ENCODE data around the gene RABEP2. TPM values are rescaled to one million over a fixed set of nuclear protein-coding genes. Genes with fewer than 3 reads are reported as not detected.

RABEP2 gene
- total and polyA plus RNA-seq, 2 donors (not counting 1 experiment from before 2014, with no cell fraction given), result 5.9 to 22.6 TPM

GRCh38 chr16:28897826-28898225 is 27.2 kb downstream of the RABEP2 start:
- Histone ChIP-seq H3K79me2 (ENCODE audit: control insufficient read depth, insufficient read depth, low read length) (no peaks in the 10 kb centered on the region), H3K4me3 (replicated peaks in 1 of 4; ENCODE audit: control extremely low read depth in 1 of 4, insufficient read depth in 1 of 4, low read depth in 3 of 4, low read length in 4 of 4) (no peak overlapping the region), H3K4me2 (ENCODE audit: extremely low read depth, insufficient read depth, low read length) (no peak overlapping the region), H3K4me1 (ENCODE audit: control insufficient read depth, extremely low read depth, insufficient read depth, low read length) (no peaks in the 10 kb centered on the region), H3K9ac (ENCODE audit: insufficient read depth, low read length) (no peak overlapping the region), H4K20me1 (ENCODE audit: control insufficient read depth, extremely low read depth, insufficient read depth, low read length) (no peaks in the 10 kb centered on the region), H2AFZ (ENCODE audit: low read length) (no peak overlapping the region), H3K27me3 (ENCODE audit: control insufficient read depth, insufficient read depth, low read length) (no peaks in the 10 kb centered on the region), H3K36me3 (ENCODE audit: control insufficient read depth, insufficient read depth, low read length) (no peaks in the 10 kb centered on the region), H3K9me3 (ENCODE audit: control insufficient read depth, insufficient read depth, low read depth, low read length) (no peaks in the 10 kb centered on the region), H3K27ac (ENCODE audit: insufficient read depth, low read length) (no peak overlapping the region)
- DNase-seq (ENCODE audit: low read depth in 2 of 2), result no peak
- no peak for TF ChIP-seq CTCF (conservative IDR thresholded peaks at IDR 0.05 in 1 of 2, IDR thresholded peaks at IDR 0.05 in 1 of 2; ENCODE audit: low read depth in 1 of 2, low read length in 2 of 2)
- no peak for TF ChIP-seq EZH2 (IDR thresholded peaks at IDR 0.05; ENCODE audit: low read length, missing control alignments)

GRCh38 chr16:28895609-28896008 is 29.4 kb downstream of the RABEP2 start:
- TF ChIP-seq EZH2 (IDR thresholded peaks at IDR 0.05; ENCODE audit: low read length, missing control alignments) (no peak), CTCF (conservative IDR thresholded peaks at IDR 0.05 in 1 of 2, IDR thresholded peaks at IDR 0.05 in 1 of 2; ENCODE audit: low read depth in 1 of 2, low read length in 2 of 2) (no peak)
- Histone ChIP-seq H3K4me1 (ENCODE audit: control insufficient read depth, extremely low read depth, insufficient read depth, low read length) (no peaks in the 10 kb centered on the region), H4K20me1 (ENCODE audit: control insufficient read depth, extremely low read depth, insufficient read depth, low read length) (no peaks in the 10 kb centered on the region), H3K9me3 (ENCODE audit: control insufficient read depth, insufficient read depth, low read depth, low read length) (no peaks in the 10 kb centered on the region), H3K4me3 (replicated peaks in 1 of 4; ENCODE audit: control extremely low read depth in 1 of 4, insufficient read depth in 1 of 4, low read depth in 3 of 4, low read length in 4 of 4) (no peak overlapping the region), H3K27ac (ENCODE audit: insufficient read depth, low read length) (no peak overlapping the region), H2AFZ (ENCODE audit: low read length) (no peak overlapping the region), H3K79me2 (ENCODE audit: control insufficient read depth, insufficient read depth, low read length) (no peaks in the 10 kb centered on the region), H3K36me3 (ENCODE audit: control insufficient read depth, insufficient read depth, low read length) (no peaks in the 10 kb centered on the region), H3K27me3 (ENCODE audit: control insufficient read depth, insufficient read depth, low read length) (no peaks in the 10 kb centered on the region), H3K9ac (ENCODE audit: insufficient read depth, low read length) (no peak overlapping the region), H3K4me2 (ENCODE audit: extremely low read depth, insufficient read depth, low read length) (no peak overlapping the region)
- no peak for DNase-seq (ENCODE audit: low read depth in 2 of 2)

GRCh38 chr16:28893291-28893690 is 31.7 kb downstream of the RABEP2 start:
- no peak overlapping the region for H3K4me2 ChIP-seq (ENCODE audit: extremely low read depth, insufficient read depth, low read length)
- H3K27me3 ChIP-seq (ENCODE audit: control insufficient read depth, insufficient read depth, low read length), result no peaks in the 10 kb centered on the region
- H3K4me3 ChIP-seq (replicated peaks in 1 of 4; ENCODE audit: control extremely low read depth in 1 of 4, insufficient read depth in 1 of 4, low read depth in 3 of 4, low read length in 4 of 4), result no peak overlapping the region
- no peak overlapping the region for H3K27ac ChIP-seq (ENCODE audit: insufficient read depth, low read length)
- no peaks in the 10 kb centered on the region for H3K36me3 ChIP-seq (ENCODE audit: control insufficient read depth, insufficient read depth, low read length)
- no peak for TF ChIP-seq CTCF (conservative IDR thresholded peaks at IDR 0.05 in 1 of 2, IDR thresholded peaks at IDR 0.05 in 1 of 2; ENCODE audit: low read depth in 1 of 2, low read length in 2 of 2)
- TF ChIP-seq EZH2 (IDR thresholded peaks at IDR 0.05; ENCODE audit: low read length, missing control alignments), result no peak
- H3K9me3 ChIP-seq (ENCODE audit: control insufficient read depth, insufficient read depth, low read depth, low read length), result no peaks in the 10 kb centered on the region
- DNase-seq (ENCODE audit: low read depth in 2 of 2), result no peak
- H3K79me2 ChIP-seq (ENCODE audit: control insufficient read depth, insufficient read depth, low read length), result no peaks in the 10 kb centered on the region
- H4K20me1 ChIP-seq (ENCODE audit: control insufficient read depth, extremely low read depth, insufficient read depth, low read length), result no peaks in the 10 kb centered on the region
- no peak overlapping the region for H3K9ac ChIP-seq (ENCODE audit: insufficient read depth, low read length)
- H2AFZ ChIP-seq (ENCODE audit: low read length), result no peak overlapping the region
- H3K4me1 ChIP-seq (ENCODE audit: control insufficient read depth, extremely low read depth, insufficient read depth, low read length), result no peaks in the 10 kb centered on the region
